ENCODE measurements around the gene HTR2A. TPM values are rescaled to one million over a fixed set of nuclear protein-coding genes. Genes with fewer than 3 reads are reported as not detected.

HTR2A gene
- total RNA-seq, 1 donor from 2014 or later: 0.19 TPM

GRCh38 chr13:46796129-46796514 lies 100.7 kb downstream of the HTR2A start:
- DNase-seq (ENCODE audit: low spot score): no peak
- Histone ChIP-seq H3K9me3 (ENCODE audit: low read depth) (no peaks in the 10 kb centered on the region), H4K20me1 (ENCODE audit: low read depth) (peaks cover 14% of the 10 kb centered on the region), H3K4me2 (peak overlapping the region; percentile 81), H3K4me1 (peaks cover 30% of the 10 kb centered on the region), H3K9ac (no peak overlapping the region), H3K27ac (no peak overlapping the region), H3F3A (ENCODE audit: low read depth) (peaks cover 30% of the 10 kb centered on the region), H3K79me2 (ENCODE audit: low read depth) (peaks cover 46% of the 10 kb centered on the region), H3K4me3 (peak overlapping the region; percentile 53), H3K27me3 (no peaks in the 10 kb centered on the region), H3K36me3 (no peaks in the 10 kb centered on the region), H2AFZ (replicated peaks) (peak overlapping the region; percentile 86)
- Mint-ChIP-seq H3K4me1 (peaks cover 36% of the 10 kb centered on the region), H3K36me3 (peaks cover 4% of the 10 kb centered on the region), H3K4me3 (peak overlapping the region; percentile 97), H3K27me3 (ENCODE audit: insufficient read depth, low read depth) (no peaks in the 10 kb centered on the region), H3K27ac (peak overlapping the region; percentile 99), H3K9me3 (no peaks in the 10 kb centered on the region)
- no peak for TF ChIP-seq EZH2phosphoT487 (IDR thresholded peaks at IDR 0.05)
- TF ChIP-seq, protein P1, sequence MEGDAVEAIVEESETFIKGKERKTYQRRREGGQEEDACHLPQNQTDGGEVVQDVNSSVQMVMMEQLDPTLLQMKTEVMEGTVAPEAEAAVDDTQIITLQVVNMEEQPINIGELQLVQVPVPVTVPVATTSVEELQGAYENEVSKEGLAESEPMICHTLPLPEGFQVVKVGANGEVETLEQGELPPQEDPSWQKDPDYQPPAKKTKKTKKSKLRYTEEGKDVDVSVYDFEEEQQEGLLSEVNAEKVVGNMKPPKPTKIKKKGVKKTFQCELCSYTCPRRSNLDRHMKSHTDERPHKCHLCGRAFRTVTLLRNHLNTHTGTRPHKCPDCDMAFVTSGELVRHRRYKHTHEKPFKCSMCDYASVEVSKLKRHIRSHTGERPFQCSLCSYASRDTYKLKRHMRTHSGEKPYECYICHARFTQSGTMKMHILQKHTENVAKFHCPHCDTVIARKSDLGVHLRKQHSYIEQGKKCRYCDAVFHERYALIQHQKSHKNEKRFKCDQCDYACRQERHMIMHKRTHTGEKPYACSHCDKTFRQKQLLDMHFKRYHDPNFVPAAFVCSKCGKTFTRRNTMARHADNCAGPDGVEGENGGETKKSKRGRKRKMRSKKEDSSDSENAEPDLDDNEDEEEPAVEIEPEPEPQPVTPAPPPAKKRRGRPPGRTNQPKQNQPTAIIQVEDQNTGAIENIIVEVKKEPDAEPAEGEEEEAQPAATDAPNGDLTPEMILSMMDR (IDR thresholded peaks at IDR 0.05): no peak
- no peak for TF ChIP-seq EZH2 (IDR thresholded peaks at IDR 0.05)

- peaks cover 30% of the 10 kb centered on the region for H3F3A ChIP-seq (ENCODE audit: low read depth)
- H3K4me3 Mint-ChIP-seq: peak overlapping the region; percentile 97
- H3K36me3 Mint-ChIP-seq: peaks cover 10% of the 10 kb centered on the region
- peak overlapping the region; percentile 53 for H3K4me3 ChIP-seq
- H3K9me3 Mint-ChIP-seq: no peaks in the 10 kb centered on the region
- peaks cover 3% of the 10 kb centered on the region for H3K36me3 ChIP-seq
- TF ChIP-seq EZH2 (IDR thresholded peaks at IDR 0.05): no peak
- TF ChIP-seq, protein P1 (IDR thresholded peaks at IDR 0.05): peak; percentile 41
- H3K27ac ChIP-seq: peak overlapping the region; percentile 2
- H3K9me3 ChIP-seq (ENCODE audit: low read depth): no peaks in the 10 kb centered on the region
- peak overlapping the region; percentile 81 for H3K4me2 ChIP-seq
- H3K27ac Mint-ChIP-seq: no peak overlapping the region
- H3K9ac ChIP-seq: no peak overlapping the region
- H2AFZ ChIP-seq (replicated peaks): no peak overlapping the region
- H4K20me1 ChIP-seq (ENCODE audit: low read depth): peaks cover 14% of the 10 kb centered on the region
- peak; percentile 59 for DNase-seq (ENCODE audit: low spot score)
- H3K27me3 Mint-ChIP-seq (ENCODE audit: insufficient read depth, low read depth): no peaks in the 10 kb centered on the region
- H3K4me1 ChIP-seq: peaks cover 30% of the 10 kb centered on the region
- H3K27me3 ChIP-seq: no peaks in the 10 kb centered on the region
- peaks cover 36% of the 10 kb centered on the region for H3K4me1 Mint-ChIP-seq
- H3K79me2 ChIP-seq (ENCODE audit: low read depth): peaks cover 46% of the 10 kb centered on the region
These were observed 101.5 kb downstream of the HTR2A start for GRCh38 chr13:46795321-46795720.

- no peak overlapping the region for H3K9ac ChIP-seq
- peaks cover 33% of the 10 kb centered on the region for H3K36me3 ChIP-seq
- no peaks in the 10 kb centered on the region for H3K4me1 ChIP-seq
- H3F3A ChIP-seq (ENCODE audit: low read depth): no peaks in the 10 kb centered on the region
- H3K36me3 Mint-ChIP-seq: peaks cover 25% of the 10 kb centered on the region
- no peaks in the 10 kb centered on the region for H3K27me3 Mint-ChIP-seq (ENCODE audit: insufficient read depth, low read depth)
- H3K27ac Mint-ChIP-seq: no peak overlapping the region
- no peaks in the 10 kb centered on the region for H3K27me3 ChIP-seq
- no peak overlapping the region for H2AFZ ChIP-seq (replicated peaks)
- H3K4me2 ChIP-seq: no peak overlapping the region
- no peak overlapping the region for H3K4me3 Mint-ChIP-seq
- TF ChIP-seq, protein P1 (IDR thresholded peaks at IDR 0.05): no peak
- TF ChIP-seq EZH2 (IDR thresholded peaks at IDR 0.05) (no peak), EZH2phosphoT487 (IDR thresholded peaks at IDR 0.05) (no peak)
- H3K27ac ChIP-seq: no peak overlapping the region
- H3K9me3 ChIP-seq (ENCODE audit: low read depth): no peaks in the 10 kb centered on the region
- H3K4me3 ChIP-seq: no peak overlapping the region
- no peaks in the 10 kb centered on the region for H4K20me1 ChIP-seq (ENCODE audit: low read depth)
- peaks cover 6% of the 10 kb centered on the region for H3K4me1 Mint-ChIP-seq
- DNase-seq (ENCODE audit: low spot score): no peak
- no peaks in the 10 kb centered on the region for H3K79me2 ChIP-seq (ENCODE audit: low read depth)
- no peaks in the 10 kb centered on the region for H3K9me3 Mint-ChIP-seq
These were observed 113.3 kb downstream of the HTR2A start for GRCh38 chr13:46783504-46783903.

Data from neural progenitor cell (in vitro differentiated cells).